Sigmoid colon (tissue), 4 donors: Measurements from ENCODE around the gene ATF7.

ENCODE experiments used
- EP300 ChIP-seq, 4 donors: sonication (generic); formaldehyde crosslinking; IDR thresholded peaks; one replicate each; pipeline ENCODE4 v1.6.1; 2017; ENCODE audit warnings: antibody characterized with exemption in 4 of 4
- POLR2A ChIP-seq, 2 donors: fragments of 450-650 bp; IDR thresholded peaks; one replicate each; pipeline ENCODE4 v1.6.1; 2016; ENCODE audit warnings: antibody characterized with exemption in 2 of 2, mild to moderate bottlenecking in 2 of 2, moderate library complexity in 2 of 2
- POLR2AphosphoS5 ChIP-seq, 4 donors: sonication (generic); formaldehyde crosslinking; IDR thresholded peaks; one replicate each; pipeline ENCODE4 v1.6.1; 2017; ENCODE audit warnings: antibody characterized with exemption in 4 of 4
- TF ChIP-seq, protein P1 (sequence below), 4 experiments: fragments of 450-650 bp in 3 of 4; fragments of 200-600 bp in 1 of 4; IDR thresholded peaks; one replicate each; pipeline ENCODE4 v1.5.1; 2016 to 2019; ENCODE audit warnings: antibody characterized with exemption in 4 of 4, mild to moderate bottlenecking in 3 of 4, moderate library complexity in 2 of 4

DNA sequence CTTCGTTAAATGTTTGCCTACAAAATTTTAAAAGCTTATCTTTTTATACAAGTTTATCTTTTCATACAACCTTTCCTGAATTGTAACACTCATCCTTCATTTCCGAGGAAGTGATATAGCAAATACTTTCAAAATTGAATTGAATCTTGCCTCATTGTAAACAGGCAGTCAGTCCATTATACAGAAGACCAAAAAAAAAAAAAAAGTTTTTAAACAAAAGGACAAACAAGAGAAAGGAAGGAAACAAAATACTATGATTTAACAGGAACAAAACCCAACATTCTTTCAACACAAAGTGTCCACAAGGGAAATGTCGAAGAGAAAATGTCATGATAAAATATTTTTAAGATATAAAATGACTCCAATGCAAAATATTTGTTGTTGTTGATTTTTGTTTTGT is 8.5 kb downstream of the ATF7 start:
- TF ChIP-seq, protein P1, sequence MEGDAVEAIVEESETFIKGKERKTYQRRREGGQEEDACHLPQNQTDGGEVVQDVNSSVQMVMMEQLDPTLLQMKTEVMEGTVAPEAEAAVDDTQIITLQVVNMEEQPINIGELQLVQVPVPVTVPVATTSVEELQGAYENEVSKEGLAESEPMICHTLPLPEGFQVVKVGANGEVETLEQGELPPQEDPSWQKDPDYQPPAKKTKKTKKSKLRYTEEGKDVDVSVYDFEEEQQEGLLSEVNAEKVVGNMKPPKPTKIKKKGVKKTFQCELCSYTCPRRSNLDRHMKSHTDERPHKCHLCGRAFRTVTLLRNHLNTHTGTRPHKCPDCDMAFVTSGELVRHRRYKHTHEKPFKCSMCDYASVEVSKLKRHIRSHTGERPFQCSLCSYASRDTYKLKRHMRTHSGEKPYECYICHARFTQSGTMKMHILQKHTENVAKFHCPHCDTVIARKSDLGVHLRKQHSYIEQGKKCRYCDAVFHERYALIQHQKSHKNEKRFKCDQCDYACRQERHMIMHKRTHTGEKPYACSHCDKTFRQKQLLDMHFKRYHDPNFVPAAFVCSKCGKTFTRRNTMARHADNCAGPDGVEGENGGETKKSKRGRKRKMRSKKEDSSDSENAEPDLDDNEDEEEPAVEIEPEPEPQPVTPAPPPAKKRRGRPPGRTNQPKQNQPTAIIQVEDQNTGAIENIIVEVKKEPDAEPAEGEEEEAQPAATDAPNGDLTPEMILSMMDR (IDR thresholded peaks at IDR 0.05), result no peak
- TF ChIP-seq POLR2AphosphoS5 (IDR thresholded peaks at IDR 0.05) (no peak), EP300 (IDR thresholded peaks at IDR 0.05) (no peak), POLR2A (IDR thresholded peaks at IDR 0.05) (no peak)
